ENCODE results near the gene FEN1. TPM values are rescaled to one million over a fixed set of nuclear protein-coding genes. Genes with fewer than 3 reads are reported as not detected.
A peak's percentile ranks its signal among the peaks of the same experiment; 100 is the strongest.

The FEN1 gene
- total and polyA plus RNA-seq, 2 of the 8 experiments (the other 6 are each of a cell fraction or from before 2014, with no cell fraction given), result 52.6 to 86.1 TPM

GRCh38 chr11:61806785-61807184 lies 14.1 kb downstream of the FEN1 start:
- Histone ChIP-seq H2AK5ac (ENCODE audit: low read depth, low read length) (no peak overlapping the region), H3K23me2 (ENCODE audit: low read depth, low read length) (no peaks in the 10 kb centered on the region), H2BK120ac (replicated peaks; ENCODE audit: low read depth, low read length) (no peak overlapping the region), H3K56ac (replicated peaks; ENCODE audit: insufficient read length, low read depth, low read length) (no peak overlapping the region), H4K5ac (ENCODE audit: insufficient read length, low read depth, low read length) (no peak overlapping the region), H3K9ac (replicated peaks in 1 of 4; ENCODE audit: extremely low read depth in 1 of 4, low read depth in 3 of 4, low read length in 3 of 4) (no peak overlapping the region), H3K4me2 (ENCODE audit: insufficient read depth in 1 of 2, low read depth in 2 of 2, low read length in 2 of 2) (no peak overlapping the region), H4K8ac (ENCODE audit: extremely low read depth, insufficient read depth, low read length) (no peak overlapping the region), H4K20me1 (replicated peaks in 1 of 2; ENCODE audit: control insufficient read depth in 1 of 2, insufficient read depth in 2 of 2, low read length in 2 of 2) (peaks cover 0 to 17% of the 10 kb centered on the region in 2 experiments), H3K4ac (replicated peaks; ENCODE audit: insufficient read length, low read depth, low read length) (no peak overlapping the region), H3K27ac (ENCODE audit: low read depth, low read length) (no peak overlapping the region), H3K79me2 (ENCODE audit: control insufficient read depth in 1 of 2, insufficient read depth in 2 of 2, low read length in 2 of 2) (no peaks in the 10 kb centered on the region; a peak in 1 of 4 replicates), H2BK12ac (ENCODE audit: low read depth, low read length) (no peak overlapping the region), H2BK15ac (ENCODE audit: low read length) (no peak overlapping the region), H3K18ac (ENCODE audit: extremely low read depth, low read length) (no peak overlapping the region), H4K91ac (replicated peaks; ENCODE audit: insufficient read length, low read length) (no peak overlapping the region), H3K36me3 (ENCODE audit: control insufficient read depth in 2 of 4, insufficient read depth in 4 of 4, low read length in 3 of 4) (peaks cover 53 to 98% (median 82%) of the 10 kb centered on the region in 4 experiments), H2BK5ac (ENCODE audit: low read depth, low read length) (no peak overlapping the region), H3K14ac (ENCODE audit: insufficient read length) (no peak overlapping the region), H3K79me1 (ENCODE audit: low read depth, low read length) (no peaks in the 10 kb centered on the region; the same call in none of the 2 replicates), H3K27me3 (replicated peaks in 1 of 4; ENCODE audit: control insufficient read depth in 3 of 4, extremely low read depth in 1 of 4, insufficient read depth in 3 of 4, low read length in 3 of 4) (no peaks in the 10 kb centered on the region), H3K4me1 (replicated peaks in 1 of 4; ENCODE audit: control insufficient read depth in 3 of 4, insufficient read depth in 4 of 4, low read length in 3 of 4) (no peaks in the 10 kb centered on the region), H2AFZ (ENCODE audit: low read length) (no peak overlapping the region), H3K4me3 (ENCODE audit: extremely low read depth in 1 of 4, insufficient read depth in 2 of 4, low read depth in 3 of 4, low read length in 4 of 4) (no peak overlapping the region), H2BK20ac (ENCODE audit: low read length) (no peak overlapping the region), H3K23ac (ENCODE audit: insufficient read length) (no peak overlapping the region), H3K9me3 (ENCODE audit: insufficient read depth in 2 of 2, low read depth in 1 of 2, low read length in 1 of 2) (no peaks in the 10 kb centered on the region)
- no peak for DNase-seq (ENCODE audit: low read depth in 1 of 2, low spot score in 2 of 2)
- WGBS, 2 experiments (ENCODE audit: extremely low coverage in 1 of 2, insufficient coverage in 1 of 2, insufficient read length in 1 of 2, insufficient replicate concordance in 2 of 2, low coverage in 1 of 2, low lambda C conversion rate in 2 of 2, missing lambda C conversion rate in 1 of 2), result 98% methylated on average over 5 of the region's 5 CpGs; no CpG with 5 or more reads in 1 of the 2 experiments
- ChIA-PET CTCF (ENCODE audit: partially characterized antibody) (interaction anchor here (0.6 to 3.7 kb wide), 5 partner anchors 10 to 180 kb away, joined by 3 to 45 read pairs (median 4); no protein-coding TSS in a partner anchor), POLR2A (ENCODE audit: partially characterized antibody) (interaction anchor here (0.9 to 20.9 kb wide), 10 partner anchors 9 to 859 kb away, joined by 3 to 354 read pairs (median 6); partner anchors contain the start of genes FADS1, FADS2, FEN1 and TMEM258)
- 0 out of 2 replicates have a peak, but pooled peaks have one; percentile 12 for TF ChIP-seq POLR2AphosphoS5 (IDR thresholded peaks at IDR 0.05; ENCODE audit: low read depth, low read length)
- TF ChIP-seq SP1 (IDR thresholded peaks at IDR 0.05; ENCODE audit: low read depth, low read length), result no peak
- no peak for FAIRE-seq
